GM21526 (cell line): ENCODE results near the gene SHC2.
"Not testable (repeated sequence)": the region's sequence is repeated elsewhere in the genome, so short reads cannot be mapped to it uniquely, and the experiment has no call there.

Source experiments
- ATAC-seq: cut with Tn5 transposase; IDR thresholded peaks from one replicate; pipeline ENCODE4 v1.9.1; 2021; ENCODE audit warnings: moderate library complexity; ENCODE audit not compliant: unreplicated experiment, low FRiP score

The SHC2 gene

GRCh38 chr19:392375-392970 lies 68.4 kb downstream of the SHC2 start:
- ATAC-seq: no peak

GRCh38 chr19:391726-392374 lies 69.0 kb downstream of the SHC2 start:
- no peak for ATAC-seq

GRCh38 chr19:391207-391557 lies 69.7 kb downstream of the SHC2 start:
- ATAC-seq: no peak

GRCh38 chr19:390386-391206 lies 70.2 kb downstream of the SHC2 start:
- ATAC-seq: no peak

- ATAC-seq: no peak
Measured at GRCh38 chr19:389935-390289, 70.9 kb downstream of the SHC2 start.

- ATAC-seq: no peak
Measured at GRCh38 chr19:389255-389934, 71.4 kb downstream of the SHC2 start.

GRCh38 chr19:388691-389090 lies 72.1 kb downstream of the SHC2 start:
- no peak for ATAC-seq

- no peak for ATAC-seq
Measured at GRCh38 chr19:387777-388176, 73.1 kb downstream of the SHC2 start.

- not testable (repeated sequence) for ATAC-seq
Measured at GRCh38 chr19:386632-387301, 74.1 kb downstream of the SHC2 start.

- not testable (repeated sequence) for ATAC-seq
Measured at GRCh38 chr19:386189-386588, 74.6 kb downstream of the SHC2 start.

GRCh38 chr19:384799-385169 lies 76.0 kb downstream of the SHC2 start:
- ATAC-seq: no peak

- no peak for ATAC-seq
Measured at GRCh38 chr19:383922-384798, 76.7 kb downstream of the SHC2 start.

- ATAC-seq: no peak
Measured at GRCh38 chr19:383040-383439, 77.8 kb downstream of the SHC2 start.

GRCh38 chr19:382578-382977 lies 78.3 kb downstream of the SHC2 start:
- ATAC-seq: not testable (repeated sequence)

- not testable (repeated sequence) for ATAC-seq
Measured at GRCh38 chr19:381901-382300, 78.9 kb downstream of the SHC2 start.

- ATAC-seq: not testable (repeated sequence)
Measured at GRCh38 chr19:380618-381219, 80.1 kb downstream of the SHC2 start.

- no peak for ATAC-seq
Measured at GRCh38 chr19:379796-380195, 81.0 kb downstream of the SHC2 start.

GRCh38 chr19:378706-379105 lies 82.1 kb downstream of the SHC2 start:
- ATAC-seq: no peak

- no peak for ATAC-seq
Measured at GRCh38 chr19:377801-378581, 82.8 kb downstream of the SHC2 start.
